IMR-90 (cell line): ENCODE results near the gene RPA3. TPM values are rescaled to one million over a fixed set of nuclear protein-coding genes. Genes with fewer than 3 reads are reported as not detected.

Experiments used
- ATAC-seq: fragments of 200-7000 bp; cut with Tn5 transposase; 2 replicates; pipeline ENCODE4 v1.9.1; 2020; ENCODE audit warnings: low read depth, mild to moderate bottlenecking, moderate library complexity
- BruUV-seq: library from RNA; stranded (reverse); fragments of 400-500 nt; replicated peaks from 2 replicates; lab custom pipeline; 2021; lab: Mats Ljungman, UMichigan
- CTCF ChIA-PET: fragments of 300-600 bp; formaldehyde crosslinking; extraction: SDS; loops from one replicate; lab custom pipeline; 2021; ENCODE audit warnings: antibody characterized with exemption; lab: Yijun Ruan, JAX
- POLR2A ChIA-PET: fragments of 300-600 bp; sonication (Branson Sonifier 250); formaldehyde crosslinking; loops from one replicate; lab custom pipeline; 2022; ENCODE audit warnings: antibody characterized with exemption; ENCODE audit not compliant: unreplicated experiment; lab: Charles Lee
- DNase-seq: peaks from one replicate; pipeline ENCODE4 v3.0.0; 2013
- H2AFZ ChIP-seq: replicated peaks from 2 replicates; pipeline ENCODE3; 2013; ENCODE audit warnings: low read length, mild to moderate bottlenecking; ENCODE audit not compliant: poor library complexity
- H2AK5ac ChIP-seq: 2 replicates; pipeline ENCODE4 v1.6.1; 2013; ENCODE audit warnings: low read depth, low read length, inconsistent platforms
- H2AK9ac ChIP-seq: replicated peaks from 2 replicates; pipeline ENCODE3; 2013; ENCODE audit warnings: mild to moderate bottlenecking, low read depth, low read length, moderate library complexity; ENCODE audit not compliant: poor library complexity
- H2BK120ac ChIP-seq: 2 replicates; pipeline ENCODE4 v1.6.1; 2013; ENCODE audit warnings: low read depth, low read length, inconsistent platforms
- H2BK15ac ChIP-seq: 3 replicates; pipeline ENCODE4 v1.6.1; 2013; ENCODE audit warnings: low read depth, low read length, inconsistent platforms
- H2BK20ac ChIP-seq: 2 replicates; pipeline ENCODE4 v1.6.1; 2013; ENCODE audit warnings: low read depth, mild to moderate bottlenecking, inconsistent platforms, low read length, moderate library complexity
- H2BK5ac ChIP-seq: 2 replicates; pipeline ENCODE4 v1.6.1; 2013; ENCODE audit warnings: mild to moderate bottlenecking, low read depth, low read length, inconsistent platforms; ENCODE audit not compliant: poor library complexity, severe bottlenecking
- H3K14ac ChIP-seq: replicated peaks from 2 replicates; pipeline ENCODE4 v1.6.1; 2013; ENCODE audit warnings: low read depth, low read length, inconsistent platforms
- H3K18ac ChIP-seq: 2 replicates; pipeline ENCODE4 v1.6.1; 2013; ENCODE audit warnings: low read depth, low read length, control low read depth
- H3K23ac ChIP-seq: 2 replicates; pipeline ENCODE4 v1.6.1; 2013; ENCODE audit warnings: low read depth, low read length, inconsistent platforms
- H3K27ac ChIP-seq: 2 replicates; pipeline ENCODE4 v1.5.1; 2013; ENCODE audit warnings: mild to moderate bottlenecking, control low read depth, low read length; ENCODE audit not compliant: insufficient read depth
- H3K27me3 ChIP-seq: 2 replicates; pipeline ENCODE4 v1.6.1; 2013; ENCODE audit warnings: low read length; ENCODE audit not compliant: control insufficient read depth, insufficient read depth
- H3K36me3 ChIP-seq: 2 replicates; pipeline ENCODE4 v1.6.1; 2013; ENCODE audit warnings: low read length, mixed read lengths; ENCODE audit not compliant: control insufficient read depth, insufficient read depth
- H3K4ac ChIP-seq: 2 replicates; pipeline ENCODE4 v1.6.1; 2013; ENCODE audit warnings: low read depth, low read length, inconsistent platforms
- H3K4me1 ChIP-seq: 2 replicates; pipeline ENCODE4 v1.6.1; 2013; ENCODE audit warnings: low read length, mixed read lengths; ENCODE audit not compliant: control insufficient read depth, insufficient read depth
- H3K4me2 ChIP-seq: 2 replicates; pipeline ENCODE4 v1.6.1; 2013; ENCODE audit warnings: low read depth, mild to moderate bottlenecking, control low read depth, low read length, moderate library complexity
- H3K4me3 ChIP-seq: 2 replicates; pipeline ENCODE4 v1.5.1; 2013; ENCODE audit warnings: low read depth, mild to moderate bottlenecking, control low read depth, low read length, moderate library complexity; ENCODE audit not compliant: insufficient read depth
- H3K56ac ChIP-seq: 2 replicates; pipeline ENCODE4 v1.6.1; 2013; ENCODE audit warnings: low read length, inconsistent platforms; ENCODE audit not compliant: insufficient read depth; ENCODE audit errors: extremely low read depth
- H3K79me1 ChIP-seq, 2 experiments: 2 replicates each; pipeline ENCODE4 v1.6.1; 2013; ENCODE audit warnings: low read length in 2 of 2, inconsistent platforms in 1 of 2, low read depth in 1 of 2
- H3K9ac ChIP-seq: 2 replicates; pipeline ENCODE4 v1.6.1; 2013; ENCODE audit warnings: low read depth, low read length, control low read depth
- H3K9me1 ChIP-seq: 2 replicates; pipeline ENCODE4 v1.6.1; 2013; ENCODE audit warnings: low read length, inconsistent platforms; ENCODE audit not compliant: insufficient read depth
- H3K9me3 ChIP-seq: 2 replicates; pipeline ENCODE4 v1.6.1; 2013; ENCODE audit warnings: low read length; ENCODE audit not compliant: control insufficient read depth, insufficient read depth
- H4K20me1 ChIP-seq: 2 replicates; pipeline ENCODE4 v1.6.1; 2013; ENCODE audit warnings: low read length, inconsistent platforms; ENCODE audit not compliant: insufficient read depth
- H4K5ac ChIP-seq: 2 replicates; pipeline ENCODE4 v1.6.1; 2013; ENCODE audit warnings: mild to moderate bottlenecking, low read depth, low read length, control low read depth
- H4K8ac ChIP-seq, 2 experiments: 2 replicates each; pipeline ENCODE4 v1.6.1; 2013; ENCODE audit warnings: low read depth in 2 of 2, low read length in 2 of 2, control low read depth in 1 of 2, inconsistent platforms in 1 of 2
- H4K91ac ChIP-seq: 2 replicates; pipeline ENCODE4 v1.6.1; 2013; ENCODE audit warnings: low read depth, low read length, inconsistent platforms; ENCODE audit not compliant: insufficient read depth
- BHLHE40 ChIP-seq: fragments of 150-350 bp; IDR thresholded peaks from 2 replicates; pipeline ENCODE4 v1.6.1; 2016; ENCODE audit warnings: mild to moderate bottlenecking, low read depth, low read length
- CHD1 ChIP-seq: IDR thresholded peaks from 2 replicates; pipeline ENCODE4 v1.6.1; 2012; ENCODE audit warnings: low read depth, low read length, improper control_type of control experiment
- NFE2L2 ChIP-seq: fragments of 150-350 bp; IDR thresholded peaks from 2 replicates; pipeline ENCODE4 v1.6.1; 2016; ENCODE audit warnings: low read depth, mild to moderate bottlenecking, low read length
- USF2 ChIP-seq: fragments of 150-350 bp; IDR thresholded peaks from 2 replicates; pipeline ENCODE4 v1.6.1; 2017; ENCODE audit warnings: mild to moderate bottlenecking, antibody characterized with exemption, low read length, low read depth
- whole genome bisulfite sequencing, 2 experiments: methylation state at CpG; one replicate each; pipeline versions ENCODE4 v1.1.5 to v1.1.7; 2013; ENCODE audit warnings: missing lambda C conversion rate in 2 of 2; ENCODE audit not compliant: insufficient read length in 1 of 2; ENCODE audit errors: extremely low coverage in 2 of 2; 5-methylcytosine and 5-hydroxymethylcytosine counted together
- dilution Hi-C: fragments of 300-500 bp; cut with HindIII; formaldehyde crosslinking; loops from one replicate; pipeline ENCODE4 v1.14.3; 2018; ENCODE audit warnings: low sequenced_read_pairs; ENCODE audit not compliant: unreplicated experiment
- in situ Hi-C: fragments of 300-500 bp; cut with MboI; formaldehyde crosslinking; loops from 3 replicates; pipeline ENCODE4 v1.14.3; 2019; ENCODE audit warnings: low sequenced_read_pairs, inconsistent platforms, mixed read lengths
- intact Hi-C: fragments of 100-400 bp; cut with micrococcal nuclease; formaldehyde crosslinking; loops from 2 replicates; pipeline ENCODE4 v1.10.0; 2022
- polyA plus RNA-seq, 3 experiments: library from polyadenylated mRNA; depleted of rRNA; stranded (reverse); fragments of >200 nt; gene quantifications; 2 replicates each; pipeline ENCODE4 v1.2.3, GENCODE V29; 2012; ENCODE audit warnings: low replicate concordance in 1 of 3
- total RNA-seq: library from RNA; depleted of rRNA; stranded (reverse); fragments of >200 nt; gene quantifications from 2 replicates; pipeline ENCODE4 v1.2.3, GENCODE V29; 2012

RPA3 gene
- total and polyA plus RNA-seq, 2 of the 4 experiments (the other 2 are of a cell fraction): 12.7 to 21.1 TPM

- H3K23ac ChIP-seq: no peak overlapping the region
- no peaks in the 10 kb centered on the region for H3K27me3 ChIP-seq
- H2BK20ac ChIP-seq: no peak overlapping the region
- no peak overlapping the region for H3K9ac ChIP-seq
- no peak overlapping the region for H3K4ac ChIP-seq
- H4K5ac ChIP-seq: no peak overlapping the region
- no peak overlapping the region for H4K91ac ChIP-seq
- H2AK9ac ChIP-seq: no peak overlapping the region
- BruUV-seq: no TSS peak
- ChIA-PET POLR2A (interaction anchor here (0.6 kb wide), 1 partner anchor 547 kb away, joined by 3 read pairs; no protein-coding TSS in a partner anchor), CTCF (no interaction called here)
- H2AFZ ChIP-seq: no peak overlapping the region
- H3K4me1 ChIP-seq: no peaks in the 10 kb centered on the region
- intact Hi-C loops (no loop called here), in situ Hi-C loops (loop anchor here (25.0 kb wide), 1 partner anchor 559 kb away; no protein-coding TSS in a partner anchor), dilution Hi-C loops (no loop called here)
- H2AK5ac ChIP-seq: no peak overlapping the region
- no peak for DNase-seq
- H2BK120ac ChIP-seq: no peak overlapping the region
- TF ChIP-seq NFE2L2: no peak
- TF ChIP-seq CHD1: no peak
- TF ChIP-seq BHLHE40: no peak
- no peak for TF ChIP-seq USF2
- H2BK15ac ChIP-seq: no peak overlapping the region
- no peak overlapping the region for H3K14ac ChIP-seq
- H3K18ac ChIP-seq: no peak overlapping the region
- no peaks in the 10 kb centered on the region for H4K20me1 ChIP-seq
- no peak overlapping the region for H3K56ac ChIP-seq
- peaks cover 0 to 2% of the 10 kb centered on the region in 2 experiments; a peak in 2 of 4 replicates for H3K79me1 ChIP-seq
- no peak overlapping the region for H3K4me3 ChIP-seq
- no peaks in the 10 kb centered on the region for H3K9me3 ChIP-seq
- H3K9me1 ChIP-seq: no peaks in the 10 kb centered on the region
- no peak overlapping the region for H3K4me2 ChIP-seq
- no peak overlapping the region for H4K8ac ChIP-seq
- no peaks in the 10 kb centered on the region for H3K36me3 ChIP-seq
- no peak overlapping the region for H2BK5ac ChIP-seq
- no peak overlapping the region for H3K27ac ChIP-seq
- ATAC-seq: no peak
- WGBS, 2 experiments: no CpG with 5 or more reads among the region's 1 CpG
Measured at GRCh38 chr7:7652798-7653540, 65.4 kb downstream of the RPA3 start.
